K562 (cell line): ENCODE results near the gene RDH16. TPM values are rescaled to one million over a fixed set of nuclear protein-coding genes. Genes with fewer than 3 reads are reported as not detected.

Source experiments
- ADNP ChIP-seq: fragments of 200-800 bp; sonication (Bioruptor generic); IDR thresholded peaks from 2 replicates; pipeline ENCODE4 v1.6.1; 2016; ENCODE audit warnings: missing genetic modification characterization, missing compliant biosample characterization
- ARID3B ChIP-seq: fragments of 250-450 bp; sonication (Bioruptor Pico); IDR thresholded peaks from 2 replicates; pipeline ENCODE4 v1.4.0; 2020; ENCODE audit warnings: borderline replicate concordance
- ATF1 ChIP-seq, 2 experiments: fragments of 450-650 bp in 1 of 2; IDR thresholded peaks; 2 replicates each; pipeline ENCODE4 v1.6.1; 2016; ENCODE audit warnings: missing compliant biosample characterization in 1 of 2, missing genetic modification characterization in 1 of 2
- ATF3 ChIP-seq, 2 experiments: fragments of 450-650 bp in 1 of 2; sonication (generic) in 1 of 2; formaldehyde crosslinking in 1 of 2; IDR thresholded peaks in 1 of 2; conservative IDR thresholded peaks in 1 of 2; 2 replicates each; pipeline versions ENCODE4 v1.6.1 to v1.8.1; 2016 to 2023; ENCODE audit warnings: mild to moderate bottlenecking in 2 of 2, moderate library complexity in 2 of 2, inconsistent platforms in 1 of 2, missing genetic modification reagents in 1 of 2
- BDP1 ChIP-seq: IDR thresholded peaks from 3 replicates; pipeline ENCODE4 v1.6.1; 2011; ENCODE audit not compliant: insufficient read length, insufficient read depth
- BRF2 ChIP-seq: IDR thresholded peaks from 3 replicates; pipeline ENCODE4 v1.6.1; 2011; ENCODE audit warnings: borderline replicate concordance, mild to moderate bottlenecking; ENCODE audit not compliant: insufficient read length, insufficient read depth
- DACH1 ChIP-seq: fragments of 450-650 bp; IDR thresholded peaks from 2 replicates; pipeline ENCODE4 v1.6.1; 2018; ENCODE audit not compliant: partially characterized antibody
- HDAC3 ChIP-seq: fragments of 450-650 bp; IDR thresholded peaks from 2 replicates; pipeline ENCODE4 v1.6.1; 2018; ENCODE audit warnings: borderline replicate concordance, mild to moderate bottlenecking, moderate library complexity; ENCODE audit not compliant: partially characterized antibody
- HMG20A ChIP-seq: fragments of 450-650 bp; formaldehyde crosslinking; conservative IDR thresholded peaks from 2 replicates; pipeline ENCODE4 v1.4.0; 2020; ENCODE audit warnings: mild to moderate bottlenecking, mixed read lengths
- JUN ChIP-seq, 2 experiments: sonication (generic) in 1 of 2; formaldehyde crosslinking in 1 of 2; IDR thresholded peaks; 2 replicates each; pipeline versions ENCODE4 v1.6.1 to v1.8.0; 2012 to 2022; ENCODE audit warnings: borderline replicate concordance in 2 of 2, mild to moderate bottlenecking in 2 of 2, improper control_type of control experiment in 1 of 2, low read depth in 1 of 2, low read length in 1 of 2, missing genetic modification reagents in 1 of 2
- NCOA1 ChIP-seq: fragments of 450-650 bp; IDR thresholded peaks from 2 replicates; pipeline ENCODE4 v1.6.1; 2016; ENCODE audit warnings: low read depth
- NR2C2 ChIP-seq, 2 experiments: fragments of 200-800 bp in 1 of 2; sonication (Bioruptor generic) in 1 of 2; sonication (generic) in 1 of 2; formaldehyde crosslinking in 1 of 2; IDR thresholded peaks; 2 replicates each; pipeline versions ENCODE4 v1.6.1 to v1.8.0; 2016 to 2022; ENCODE audit warnings: mild to moderate bottlenecking in 1 of 2, missing compliant biosample characterization in 1 of 2, missing genetic modification characterization in 1 of 2, missing genetic modification reagents in 1 of 2
- POLR2AphosphoS2 ChIP-seq: IDR thresholded peaks from 2 replicates; pipeline ENCODE4 v1.6.1; 2012; ENCODE audit warnings: low read length, improper control_type of control experiment
- TAF15 ChIP-seq: fragments of 200-400 bp; formaldehyde crosslinking; IDR thresholded peaks from 2 replicates; pipeline ENCODE4 v1.6.1; 2017; ENCODE audit warnings: mild to moderate bottlenecking, low read depth, low read length, moderate library complexity
- TAF7 ChIP-seq: fragments of 450-650 bp; IDR thresholded peaks from 2 replicates; pipeline ENCODE4 v1.6.1; 2016; ENCODE audit warnings: missing genetic modification characterization, missing compliant biosample characterization
- TARDBP ChIP-seq: fragments of 450-650 bp; IDR thresholded peaks from 2 replicates; pipeline ENCODE4 v1.6.1; 2016
- TBL1XR1 ChIP-seq, 2 experiments: IDR thresholded peaks; 2 replicates each; pipeline ENCODE4 v1.6.1; 2012; ENCODE audit warnings: improper control_type of control experiment in 2 of 2, low read length in 2 of 2, mild to moderate bottlenecking in 1 of 2
- YY1 ChIP-seq, 3 experiments: IDR thresholded peaks; 2 replicates each; pipeline ENCODE4 v1.6.1; 2011; ENCODE audit warnings: low read length in 2 of 3, mild to moderate bottlenecking in 2 of 3, moderate library complexity in 2 of 3, borderline replicate concordance in 1 of 3, control low read depth in 1 of 3, low read depth in 1 of 3; ENCODE audit not compliant: insufficient read depth in 3 of 3, insufficient replicate concordance in 2 of 3, control insufficient read depth in 1 of 3, insufficient read length in 1 of 3; ENCODE audit errors: extremely low read depth in 1 of 3
- ZBTB34 ChIP-seq: fragments of 250-450 bp; sonication (Bioruptor Pico); IDR thresholded peaks from 2 replicates; pipeline ENCODE4 v1.8.0; 2021; ENCODE audit warnings: mild to moderate bottlenecking, moderate library complexity
- ZFPM2 ChIP-seq: fragments of 250-450 bp; sonication (Bioruptor Pico); IDR thresholded peaks from 2 replicates; pipeline ENCODE4 v1.5.1; 2022; ENCODE audit warnings: mild to moderate bottlenecking
- ZNF175 ChIP-seq: fragments of 200-800 bp; sonication (Bioruptor generic); IDR thresholded peaks from 2 replicates; pipeline ENCODE4 v1.6.1; 2016; ENCODE audit warnings: low read depth, mild to moderate bottlenecking, missing genetic modification characterization, missing compliant biosample characterization
- ZNF695 ChIP-seq: fragments of 450-650 bp; formaldehyde crosslinking; IDR thresholded peaks from 2 replicates; pipeline ENCODE4 v1.4.0; 2020; ENCODE audit warnings: mild to moderate bottlenecking, moderate library complexity
- polyA plus RNA-seq, 8 experiments: library from polyadenylated mRNA; depleted of rRNA in 4 of 8; stranded (reverse) in 5 of 8; unstranded in 3 of 8; fragments of >200 nt; fragmentation: Nextera tagmentation in 2 of 8; fragmentation: Illumina TruSeq in 1 of 8; extraction: Ambion mirVana in 2 of 8; extraction: Trizol in 1 of 8; gene quantifications; 2 replicates each; pipeline versions ENCODE4 v1.2.1 to v1.2.3, GENCODE V29; 2011 to 2014; ENCODE audit warnings: inconsistent platforms in 1 of 8, missing spikeins in 1 of 8
- total RNA-seq, 7 experiments: library from RNA; depleted of rRNA in 6 of 7; stranded (reverse); fragments of >200 nt in 6 of 7; fragmentation: Illumina TruSeq in 2 of 7; extraction: Trizol in 2 of 7; gene quantifications; 2 replicates each; pipeline versions ENCODE4 v1.2.1 to v1.2.3, GENCODE V29; 2011 to 2021; ENCODE audit warnings: low replicate concordance in 1 of 7

The RDH16 gene
- total and polyA plus RNA-seq, 9 of the 15 experiments (the other 6 are each of a cell fraction or from before 2014, with no cell fraction given) = 0.11 to 0.52 (median 0.22) TPM; not detected in 1

GRCh38 chr12:57001448-57001906 lies 44.1 kb upstream of the RDH16 start (continued):
- TF ChIP-seq BRF2 (no peak), ZBTB34 (no peak), DACH1 (peak; percentile 15), ZNF175 (CRISPR knock-in tag) (no peak), ZFPM2 (CRISPR knock-in tag) (no peak), TAF7 (no peak), ARID3B (CRISPR knock-in tag) (no peak), NCOA1 (no peak), ATF3 (IDR thresholded peaks at IDR 0.05) (no peak), ATF3 (CRISPR knock-in tag; conservative IDR thresholded peaks at IDR 0.05) (no peak), TBL1XR1 (IDR thresholded peaks at IDR 0.05; ENCODE audit: low read length in 2 of 2) (peak; percentile 22 to 71; a peak in 1 of 4 replicates), TAF15 (no peak), TARDBP (no peak), POLR2AphosphoS2 (no peak), JUN (IDR thresholded peaks at IDR 0.05; ENCODE audit: borderline replicate concordance, low read depth, low read length) (no peak), JUN (CRISPR knock-in tag; IDR thresholded peaks at IDR 0.05; ENCODE audit: borderline replicate concordance) (0 out of 2 replicates have a peak, but pooled peaks have one; percentile 45), YY1 (IDR thresholded peaks at IDR 0.05; ENCODE audit: borderline replicate concordance in 1 of 3, control insufficient read depth in 1 of 3, extremely low read depth in 1 of 3, insufficient read depth in 3 of 3, insufficient read length in 1 of 3, insufficient replicate concordance in 2 of 3, low read depth in 1 of 3, low read length in 2 of 3) (peak in 1 of 3 experiments; percentile 37), HDAC3 (no peak), BDP1 (no peak), HMG20A (CRISPR knock-in tag) (no peak), ZNF695 (no peak), ADNP (tag) (no peak), ATF1 (CRISPR knock-in tag; IDR thresholded peaks at IDR 0.05) (no peak), ATF1 (tag; IDR thresholded peaks at IDR 0.05) (no peak), NR2C2 (CRISPR knock-in tag; IDR thresholded peaks at IDR 0.05) (peak; percentile 95), NR2C2 (tag; IDR thresholded peaks at IDR 0.05) (peak; percentile 97)
